Activated CD4-positive, alpha-beta T cell treated with anti-CD3 and anti-CD28 coated beads, Interleukin-2, amount 50 U/mL, for 16 hours (primary cell): ENCODE data around the gene ATP2B2.

ENCODE experiments used
- DNase-seq: peaks from one replicate; pipeline ENCODE4 v3.0.0-alpha.2; 2020

The ATP2B2 gene

DNA sequence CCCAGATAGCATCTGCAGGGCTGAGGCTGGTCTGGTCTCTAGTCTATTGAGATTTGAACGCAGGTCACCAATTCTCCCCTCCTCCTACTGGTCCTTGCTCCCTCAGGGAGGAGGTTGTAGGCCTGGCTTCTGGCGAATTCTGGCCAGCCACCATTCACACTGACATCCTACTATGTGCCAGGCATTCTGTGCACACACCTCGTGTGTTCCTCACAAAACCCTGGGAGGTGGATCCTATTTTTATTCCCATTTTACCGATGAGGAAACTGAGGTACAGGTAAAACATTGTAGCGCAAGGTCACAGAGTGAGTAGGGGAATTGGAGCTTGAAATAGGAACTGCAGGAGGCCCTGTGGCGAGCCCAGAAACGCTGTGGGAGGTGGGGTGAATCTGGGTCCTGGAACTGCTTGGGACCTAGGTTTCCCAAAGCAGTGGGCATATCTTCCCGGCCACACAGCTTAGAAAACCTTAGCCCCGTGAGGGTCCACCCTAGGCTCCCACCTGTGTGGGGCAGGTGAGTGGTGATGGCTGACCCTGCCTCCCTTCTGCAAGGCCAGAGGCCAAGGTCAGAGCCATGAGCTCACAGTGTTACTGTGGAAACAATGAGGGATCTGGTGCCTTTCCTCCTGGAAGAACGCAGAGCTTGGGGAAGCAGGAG is 4.8 kb upstream of the ATP2B2 start:
- DNase-seq = no peak

GRCh38 chr3:10509325-10509724 is 3.9 kb upstream of the ATP2B2 start:
- DNase-seq = no peak

- no peak for DNase-seq
These were observed 3.4 kb upstream of the ATP2B2 start for GRCh38 chr3:10508619-10509260.

GRCh38 chr3:10508235-10508618 is 2.8 kb upstream of the ATP2B2 start:
- no peak for DNase-seq

DNA sequence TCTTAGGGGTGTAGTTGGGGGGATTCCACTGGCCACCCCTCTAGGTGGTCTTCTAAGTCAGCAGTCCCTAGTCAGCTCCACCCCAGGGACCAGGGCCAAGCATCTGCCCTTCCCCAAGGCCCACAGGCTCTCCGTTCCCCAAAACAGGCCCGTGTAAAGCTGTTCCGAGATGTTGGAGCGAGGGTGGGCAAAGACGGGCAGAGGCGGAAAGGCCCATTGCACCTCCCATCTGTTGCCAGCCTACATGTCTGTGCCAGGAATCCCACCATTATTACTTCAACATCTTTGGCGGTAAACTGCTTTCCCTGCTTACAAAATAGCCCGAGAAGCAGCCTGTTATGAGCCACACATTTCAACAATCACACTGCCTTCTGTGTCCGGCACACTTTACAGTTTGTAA is 1.9 kb upstream of the ATP2B2 start:
- DNase-seq = no peak

DNA sequence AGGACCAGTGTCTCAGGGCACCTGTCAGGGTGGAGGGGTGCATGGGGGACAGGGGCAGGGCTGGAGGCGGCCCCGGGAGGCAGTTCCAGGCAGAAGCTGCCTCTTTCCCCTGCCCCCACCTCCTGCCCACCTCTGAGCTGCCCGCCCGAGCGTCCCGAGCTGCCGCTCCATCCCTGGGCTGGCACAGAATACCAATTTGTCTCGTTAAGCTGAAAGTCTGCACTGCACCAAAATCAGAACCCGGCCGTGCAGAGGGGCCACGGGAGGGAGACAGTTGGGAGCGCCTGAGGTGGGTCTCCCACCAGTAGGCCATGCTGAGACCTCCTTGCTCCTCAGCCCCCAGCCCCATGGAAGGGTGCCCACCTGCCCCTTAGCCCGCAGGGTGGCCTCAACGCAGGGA is 1.3 kb upstream of the ATP2B2 start:
- no peak for DNase-seq

DNA sequence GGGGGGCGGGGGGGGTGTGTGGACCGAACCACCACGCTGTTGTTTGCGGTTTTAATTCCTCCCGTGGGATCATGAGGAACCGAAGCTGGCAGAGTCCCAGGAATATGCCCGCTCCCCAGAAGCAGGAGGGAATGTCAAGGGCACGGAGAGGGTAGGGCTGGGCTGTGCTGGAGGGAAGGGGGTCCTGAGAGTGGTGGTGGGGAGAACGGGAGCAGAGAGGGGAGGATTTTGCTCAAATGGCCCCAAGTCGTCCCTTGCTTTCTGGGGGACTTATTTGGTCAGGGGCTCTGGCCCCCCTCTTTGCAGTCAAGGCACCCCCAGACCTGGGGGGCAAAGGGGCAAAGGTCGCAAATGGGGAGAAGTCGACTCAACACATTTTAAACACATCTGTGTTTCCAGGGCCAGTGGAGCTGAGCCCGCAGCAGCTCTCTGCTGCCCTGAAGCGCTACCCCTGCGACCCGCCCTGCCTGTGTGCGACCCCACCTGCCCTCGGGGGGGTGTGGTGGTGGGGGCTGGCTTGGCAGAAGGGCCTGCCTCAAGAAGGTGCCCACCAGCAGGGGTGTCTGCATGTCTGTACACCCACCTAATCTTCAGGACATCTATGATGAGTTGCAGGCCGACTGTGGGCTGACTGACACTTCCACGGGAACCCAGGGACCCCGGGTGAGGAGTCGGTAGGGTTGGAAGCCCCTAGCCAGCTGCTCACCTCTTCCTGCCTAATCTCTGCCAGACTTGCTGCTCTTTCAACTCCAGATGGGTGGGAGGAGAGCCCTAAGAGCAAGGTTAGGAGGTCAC is 602 bp upstream of the ATP2B2 start:
- DNase-seq = no peak

GRCh38 chr3:10504171-10505049 is 976 bp downstream of the ATP2B2 start:
- no peak for DNase-seq

- no peak for DNase-seq
These were observed 2.1 kb downstream of the ATP2B2 start for GRCh38 chr3:10503217-10503796.

DNA sequence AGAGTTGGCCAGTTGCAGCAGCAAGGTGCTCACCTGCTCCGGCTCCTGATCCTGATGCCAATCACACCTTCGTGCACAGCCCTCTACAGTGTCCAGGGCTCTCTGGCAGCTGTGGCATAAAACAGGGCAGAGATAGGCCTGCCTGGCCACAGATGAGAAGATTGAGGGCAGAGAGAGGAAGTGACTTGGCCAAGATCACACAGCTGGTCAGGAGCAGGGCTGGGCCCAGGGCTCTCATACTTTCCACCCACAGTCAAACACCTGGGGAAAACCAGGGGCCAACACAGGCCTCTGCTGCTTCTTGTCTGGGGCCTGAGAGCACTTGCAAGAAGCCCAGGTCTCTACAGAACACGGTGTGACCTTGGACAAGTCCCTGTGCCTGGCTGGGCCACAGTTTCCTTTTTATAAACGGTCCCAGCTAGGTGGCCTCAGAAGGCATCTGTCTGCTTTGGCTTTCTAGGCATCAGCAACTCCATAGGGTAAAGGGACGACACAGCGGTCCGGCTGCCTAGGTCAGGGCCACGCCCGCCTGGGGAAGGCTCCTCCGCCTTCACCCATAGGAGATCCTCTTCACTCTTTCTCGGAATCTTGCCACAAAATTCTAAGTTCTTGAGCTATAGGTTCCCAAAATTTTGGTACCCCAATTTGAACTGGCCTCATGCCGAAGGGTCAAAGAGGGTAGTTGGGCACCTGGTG is 3.1 kb downstream of the ATP2B2 start:
- DNase-seq = no peak

DNA sequence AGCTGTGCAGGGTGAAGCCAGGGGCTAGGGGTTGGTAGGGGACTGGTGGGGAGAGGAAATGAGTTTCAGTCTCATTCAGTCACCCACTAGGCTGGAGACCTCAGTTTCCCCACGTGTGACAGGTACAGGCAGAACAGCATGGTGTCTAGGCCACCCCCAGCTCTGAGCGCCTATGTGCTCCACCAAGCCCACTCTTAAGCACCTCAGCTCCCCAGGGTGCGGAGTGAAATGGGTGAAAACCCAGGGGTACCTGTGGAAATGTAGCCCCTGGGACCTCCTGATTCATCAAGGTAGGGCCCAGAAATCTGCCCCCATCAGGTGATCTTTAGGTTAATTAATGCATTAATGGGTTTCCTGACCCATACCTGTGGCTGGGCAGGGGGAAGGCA is 3.7 kb downstream of the ATP2B2 start:
- no peak for DNase-seq

- no peak for DNase-seq
These were observed 4.4 kb downstream of the ATP2B2 start for GRCh38 chr3:10500717-10501663.

GRCh38 chr3:10498271-10498670 is 7.1 kb downstream of the ATP2B2 start:
- DNase-seq = no peak

GRCh38 chr3:10497439-10497838 is 7.9 kb downstream of the ATP2B2 start:
- no peak for DNase-seq

DNA sequence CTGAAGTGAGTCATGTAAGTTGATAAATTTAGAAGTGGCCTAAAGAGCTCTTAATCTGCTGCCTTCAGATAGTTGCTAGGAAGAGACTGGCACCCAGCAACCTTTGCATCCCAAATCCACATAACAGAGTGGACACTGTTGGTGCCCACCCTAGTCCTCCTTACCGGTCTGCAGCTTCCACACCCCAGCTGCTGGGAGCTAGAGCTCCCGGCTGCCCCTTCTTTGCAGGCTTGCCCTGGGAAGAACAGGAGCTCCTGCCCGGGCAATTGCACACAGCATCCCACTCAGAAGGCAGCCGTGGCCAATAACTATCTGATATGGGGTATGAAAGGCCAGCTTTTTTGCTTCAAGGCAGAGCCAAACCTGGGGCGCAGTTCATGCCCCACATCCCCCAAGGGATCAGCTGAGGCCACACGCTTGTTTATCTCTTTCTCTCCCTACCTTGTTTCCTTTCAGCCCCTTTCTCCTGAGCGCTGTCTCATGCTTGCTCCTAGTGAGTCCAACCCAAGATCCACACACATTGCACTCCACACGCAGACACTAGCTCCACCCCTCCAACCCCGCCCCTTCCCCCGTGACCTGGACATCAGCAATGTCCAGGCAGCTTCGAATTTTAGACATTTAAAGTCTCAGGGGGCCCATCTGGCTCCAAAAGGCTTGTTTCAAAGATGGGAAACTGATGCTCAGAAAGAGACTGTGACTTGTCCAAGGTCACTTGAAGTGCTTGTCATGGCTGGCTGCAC is 9.1 kb downstream of the ATP2B2 start:
- no peak for DNase-seq

DNA sequence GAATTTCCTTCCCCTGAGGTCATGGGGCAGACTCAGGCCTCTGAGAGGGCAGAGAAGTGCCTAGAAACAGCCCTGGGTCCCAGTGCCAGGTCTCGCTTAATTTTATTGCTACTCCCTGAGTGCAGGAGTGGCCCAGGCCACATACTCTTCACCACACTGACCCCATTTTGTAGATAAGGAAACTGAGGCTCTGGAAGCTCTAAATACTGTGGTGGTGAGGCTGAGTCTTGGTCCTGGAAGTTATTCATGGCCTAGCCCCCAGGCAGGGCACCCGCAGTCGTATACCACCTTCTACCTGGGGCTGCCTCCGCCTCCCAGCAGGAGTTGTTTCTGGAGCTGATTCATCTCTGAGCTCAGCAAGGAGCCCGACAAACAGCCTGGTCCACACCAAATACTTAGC is 9.8 kb downstream of the ATP2B2 start:
- DNase-seq = no peak

DNA sequence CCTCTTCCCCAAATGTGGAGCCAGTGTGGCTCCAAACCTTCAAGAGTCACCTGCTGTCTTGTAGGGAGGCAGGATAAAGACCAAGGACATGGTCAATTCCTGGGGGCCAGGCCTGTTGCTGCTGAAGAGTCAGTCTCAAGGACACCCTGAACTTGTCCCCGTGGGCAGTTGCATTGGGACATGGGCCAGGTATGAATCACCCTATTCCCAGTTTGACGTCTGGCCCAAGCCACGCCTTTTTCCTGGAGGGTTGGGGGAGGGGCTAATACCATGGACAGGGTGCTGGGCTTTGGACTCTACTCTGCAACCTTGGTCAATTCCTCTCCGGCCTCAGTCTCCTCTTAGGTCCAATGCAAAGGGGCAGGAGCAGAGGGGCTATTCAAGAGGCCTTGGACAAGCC is 10.4 kb downstream of the ATP2B2 start:
- no peak for DNase-seq

- no peak for DNase-seq
These were observed 11.2 kb downstream of the ATP2B2 start for GRCh38 chr3:10494180-10494579.

GRCh38 chr3:10493202-10493589 is 12.2 kb downstream of the ATP2B2 start:
- DNase-seq = no peak
